ENCODE results near the gene SAE1. TPM values are rescaled to one million over a fixed set of nuclear protein-coding genes. Genes with fewer than 3 reads are reported as not detected.

Gene SAE1
- total and polyA plus RNA-seq, 10 of the 15 experiments (the other 5 are each of a cell fraction or from before 2014, with no cell fraction given): 62.0 to 246 (median 148) TPM

DNA sequence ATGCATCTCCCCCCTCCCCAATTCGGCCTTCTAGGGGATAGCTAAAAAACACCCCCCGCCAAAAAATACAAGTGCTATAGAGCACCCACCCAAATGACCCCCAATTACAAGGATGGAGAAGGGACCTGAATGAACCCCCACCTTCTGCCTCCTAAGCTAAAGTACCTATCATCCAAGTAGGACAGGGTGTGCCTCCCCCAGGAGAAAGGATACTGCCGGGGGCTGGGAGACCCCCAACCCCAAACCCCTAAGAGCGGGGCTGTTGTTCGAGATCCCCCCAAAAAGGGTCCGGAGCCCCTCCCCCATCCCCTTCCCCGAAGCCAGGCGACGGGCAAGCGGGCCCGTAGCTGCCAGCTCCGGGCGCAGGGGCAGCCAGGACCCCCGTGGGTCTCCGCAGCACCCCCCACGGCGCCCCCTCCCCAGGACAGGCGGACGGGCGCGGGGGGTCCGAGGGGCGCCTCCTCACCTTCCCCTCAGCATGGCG lies 18.9 kb upstream of the SAE1 start (continued):
- TF ChIP-seq, protein P1, sequence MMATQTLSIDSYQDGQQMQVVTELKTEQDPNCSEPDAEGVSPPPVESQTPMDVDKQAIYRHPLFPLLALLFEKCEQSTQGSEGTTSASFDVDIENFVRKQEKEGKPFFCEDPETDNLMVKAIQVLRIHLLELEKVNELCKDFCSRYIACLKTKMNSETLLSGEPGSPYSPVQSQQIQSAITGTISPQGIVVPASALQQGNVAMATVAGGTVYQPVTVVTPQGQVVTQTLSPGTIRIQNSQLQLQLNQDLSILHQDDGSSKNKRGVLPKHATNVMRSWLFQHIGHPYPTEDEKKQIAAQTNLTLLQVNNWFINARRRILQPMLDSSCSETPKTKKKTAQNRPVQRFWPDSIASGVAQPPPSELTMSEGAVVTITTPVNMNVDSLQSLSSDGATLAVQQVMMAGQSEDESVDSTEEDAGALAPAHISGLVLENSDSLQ (IDR thresholded peaks at IDR 0.05): no peak
- TF ChIP-seq, protein P2, sequence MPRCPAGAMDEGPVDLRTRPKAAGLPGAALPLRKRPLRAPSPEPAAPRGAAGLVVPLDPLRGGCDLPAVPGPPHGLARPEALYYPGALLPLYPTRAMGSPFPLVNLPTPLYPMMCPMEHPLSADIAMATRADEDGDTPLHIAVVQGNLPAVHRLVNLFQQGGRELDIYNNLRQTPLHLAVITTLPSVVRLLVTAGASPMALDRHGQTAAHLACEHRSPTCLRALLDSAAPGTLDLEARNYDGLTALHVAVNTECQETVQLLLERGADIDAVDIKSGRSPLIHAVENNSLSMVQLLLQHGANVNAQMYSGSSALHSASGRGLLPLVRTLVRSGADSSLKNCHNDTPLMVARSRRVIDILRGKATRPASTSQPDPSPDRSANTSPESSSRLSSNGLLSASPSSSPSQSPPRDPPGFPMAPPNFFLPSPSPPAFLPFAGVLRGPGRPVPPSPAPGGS (IDR thresholded peaks at IDR 0.05; ENCODE audit: borderline replicate concordance, insufficient read depth, low read depth, low read length, poor library complexity, severe bottlenecking): no peak
- no peak for TF ChIP-seq HCFC1 (IDR thresholded peaks at IDR 0.05; ENCODE audit: low read length)
- TF ChIP-seq ZBTB4 (CRISPR knock-in tag; IDR thresholded peaks at IDR 0.05): no peak
- 0 out of 2 replicates have a peak, but pooled peaks have one; percentile 46 for TF ChIP-seq LARP7 (IDR thresholded peaks at IDR 0.05)
- no peak for TF ChIP-seq SUZ12 (IDR thresholded peaks at IDR 0.05; ENCODE audit: unreplicated experiment)
- no peak for TF ChIP-seq SIX5 (IDR thresholded peaks at IDR 0.05; ENCODE audit: low read depth, low read length, severe bottlenecking)
- no peak for TF ChIP-seq BACH1 (IDR thresholded peaks at IDR 0.05; ENCODE audit: borderline replicate concordance)
- TF ChIP-seq RCOR1 (conservative IDR thresholded peaks at IDR 0.05; ENCODE audit: low read depth, low read length): no peak
- TF ChIP-seq POLR2AphosphoS5 (IDR thresholded peaks at IDR 0.05; ENCODE audit: low read length): peak; percentile 5; the same call in 1 of the 2 replicates
- no peak for TF ChIP-seq JUND (IDR thresholded peaks at IDR 0.05; ENCODE audit: low read depth, low read length)
- no peak for TF ChIP-seq SMC3 (IDR thresholded peaks at IDR 0.05; ENCODE audit: borderline replicate concordance, low read length)
- no peak for TF ChIP-seq NR2C2 (IDR thresholded peaks at IDR 0.05; ENCODE audit: borderline replicate concordance, control insufficient read depth, insufficient read length, low read depth)
- TF ChIP-seq, protein P3, sequence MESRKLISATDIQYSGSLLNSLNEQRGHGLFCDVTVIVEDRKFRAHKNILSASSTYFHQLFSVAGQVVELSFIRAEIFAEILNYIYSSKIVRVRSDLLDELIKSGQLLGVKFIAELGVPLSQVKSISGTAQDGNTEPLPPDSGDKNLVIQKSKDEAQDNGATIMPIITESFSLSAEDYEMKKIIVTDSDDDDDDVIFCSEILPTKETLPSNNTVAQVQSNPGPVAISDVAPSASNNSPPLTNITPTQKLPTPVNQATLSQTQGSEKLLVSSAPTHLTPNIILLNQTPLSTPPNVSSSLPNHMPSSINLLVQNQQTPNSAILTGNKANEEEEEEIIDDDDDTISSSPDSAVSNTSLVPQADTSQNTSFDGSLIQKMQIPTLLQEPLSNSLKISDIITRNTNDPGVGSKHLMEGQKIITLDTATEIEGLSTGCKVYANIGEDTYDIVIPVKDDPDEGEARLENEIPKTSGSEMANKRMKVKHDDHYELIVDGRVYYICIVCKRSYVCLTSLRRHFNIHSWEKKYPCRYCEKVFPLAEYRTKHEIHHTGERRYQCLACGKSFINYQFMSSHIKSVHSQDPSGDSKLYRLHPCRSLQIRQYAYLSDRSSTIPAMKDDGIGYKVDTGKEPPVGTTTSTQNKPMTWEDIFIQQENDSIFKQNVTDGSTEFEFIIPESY (IDR thresholded peaks at IDR 0.05): no peak
- TF ChIP-seq RB1 (IDR thresholded peaks at IDR 0.05; ENCODE audit: borderline replicate concordance): peak; percentile 71; the same call in 1 of the 2 replicates
- no peak for TF ChIP-seq CREM (IDR thresholded peaks at IDR 0.05; ENCODE audit: low read depth)
- no peak for TF ChIP-seq CHD4 (IDR thresholded peaks at IDR 0.05)
- 0 out of 2 replicates have a peak, but pooled peaks have one; percentile 18 for TF ChIP-seq TARDBP (IDR thresholded peaks at IDR 0.05; ENCODE audit: borderline replicate concordance)
- TF ChIP-seq MXI1 (IDR thresholded peaks at IDR 0.05; ENCODE audit: low read depth, low read length): no peak; the same call in 1 of the 2 replicates

Data from GM12878 (cell line).